GM12878 (cell line): ENCODE measurements around the gene NOXA1. TPM values are rescaled to one million over a fixed set of nuclear protein-coding genes. Genes with fewer than 3 reads are reported as not detected.

Experiments
- ATAC-seq: fragments of 200-7000 bp; cut with Tn5 transposase; 3 replicates; pipeline ENCODE4 v1.9.1; 2020; ENCODE audit warnings: mild to moderate bottlenecking, moderate library complexity
- BruUV-seq: library from RNA; stranded (reverse); fragments of 400-500 nt; replicated peaks from 2 replicates; lab custom pipeline; 2021; lab: Mats Ljungman, UMichigan
- CTCF ChIA-PET: fragments of 300-600 bp; sonication (Branson Sonifier 250); formaldehyde crosslinking; extraction: SDS; loops from one replicate; lab custom pipeline; 2021; ENCODE audit warnings: inconsistent platforms; lab: Yijun Ruan, JAX
- POLR2A ChIA-PET: fragments of 350-600 bp; formaldehyde crosslinking; extraction: SDS; loops from one replicate; lab custom pipeline; 2021; ENCODE audit warnings: inconsistent platforms; lab: Charles Lee
- RAD21 ChIA-PET: fragments of 300-600 bp; sonication (Branson Sonifier 250); formaldehyde crosslinking; loops from one replicate; lab custom pipeline; 2023; ENCODE audit warnings: antibody characterized with exemption; ENCODE audit not compliant: unreplicated experiment; lab: Charles Lee
- SMC1A ChIA-PET: fragments of 300-600 bp; sonication (Branson Sonifier 250); formaldehyde crosslinking; loops from one replicate; lab custom pipeline; 2023; ENCODE audit not compliant: unreplicated experiment, uncharacterized antibody; lab: Charles Lee
- DNase-seq: peaks from one replicate; pipeline ENCODE4 v3.0.0-alpha.2; 2011; ENCODE audit warnings: low read depth, low spot score
- FAIRE-seq: peaks from 3 replicates; lab custom pipeline; 2011; peaks lifted over from hg19 to GRCh38; lab: Jason Lieb, UNC
- H2AFZ ChIP-seq: 2 replicates; pipeline ENCODE4 v1.6.0; 2011; ENCODE audit warnings: low read depth, low read length, control low read depth; ENCODE audit not compliant: control insufficient read depth
- H3K27ac ChIP-seq: 2 replicates; pipeline ENCODE4 v1.5.1; 2011; ENCODE audit warnings: control low read depth; ENCODE audit not compliant: control insufficient read depth, insufficient read depth
- H3K27me3 ChIP-seq, 2 experiments: replicated peaks in 1 of 2; 2 replicates each; pipeline versions ENCODE4 v1.6.0 to v1.6.1; 2011; ENCODE audit warnings: low read length in 1 of 2; ENCODE audit not compliant: control insufficient read depth in 2 of 2, insufficient read depth in 2 of 2
- H3K36me3 ChIP-seq, 2 experiments: 2 replicates each; pipeline ENCODE4 v1.5.1; 2011; ENCODE audit warnings: low read length in 1 of 2; ENCODE audit not compliant: control insufficient read depth in 2 of 2, insufficient read depth in 2 of 2
- H3K4me1 ChIP-seq: 2 replicates; pipeline ENCODE4 v1.6.1; 2011; ENCODE audit warnings: mild to moderate bottlenecking, low read length, moderate library complexity, mixed read lengths; ENCODE audit not compliant: control insufficient read depth, insufficient read depth
- H3K4me2 ChIP-seq: 2 replicates; pipeline ENCODE4 v1.6.0; 2011; ENCODE audit warnings: control low read depth; ENCODE audit not compliant: control insufficient read depth, insufficient read depth
- H3K4me3 ChIP-seq: fragments of 200-600 bp; sonication (generic); 2 replicates; pipeline ENCODE4 v1.5.1; 2016
- H3K79me2 ChIP-seq: 2 replicates; pipeline ENCODE4 v1.6.0; 2011; ENCODE audit warnings: low read length; ENCODE audit not compliant: control insufficient read depth, insufficient read depth
- H3K9ac ChIP-seq: 2 replicates; pipeline ENCODE4 v1.8.0; 2011; ENCODE audit warnings: low read length, control low read depth, mixed read lengths; ENCODE audit not compliant: control insufficient read depth, insufficient read depth
- H3K9me3 ChIP-seq: replicated peaks from 3 replicates; pipeline ENCODE4 v1.5.1; 2011; ENCODE audit warnings: mild to moderate bottlenecking, low read length; ENCODE audit not compliant: control insufficient read depth, insufficient read depth
- H4K20me1 ChIP-seq: 2 replicates; pipeline ENCODE4 v1.6.0; 2011; ENCODE audit not compliant: control insufficient read depth, insufficient read depth
- BHLHE40 ChIP-seq, 2 experiments: fragments of 450-650 bp in 1 of 2; IDR thresholded peaks; 2 replicates each; pipeline ENCODE4 v1.6.1; 2011 to 2017; ENCODE audit warnings: low read depth in 2 of 2, borderline replicate concordance in 1 of 2, improper control_type of control experiment in 1 of 2, low read length in 1 of 2, mild to moderate bottlenecking in 1 of 2
- CBX3 ChIP-seq: fragments of 200-600 bp; sonication (generic); IDR thresholded peaks from 2 replicates; pipeline ENCODE4 v1.6.1; 2016; ENCODE audit warnings: low read depth, borderline replicate concordance
- CREB1 ChIP-seq: IDR thresholded peaks from 2 replicates; pipeline ENCODE4 v1.6.1; 2012; ENCODE audit warnings: low read depth, mild to moderate bottlenecking, inconsistent platforms
- EED ChIP-seq: sonication (generic); IDR thresholded peaks from 2 replicates; pipeline ENCODE4 v1.6.1; 2016; ENCODE audit warnings: antibody characterized with exemption, low read depth
- EGR1 ChIP-seq, 2 experiments: IDR thresholded peaks; 1 replicate in 1 of 2; 2 replicates in 1 of 2; pipeline ENCODE4 v1.6.1; 2011 to 2012; ENCODE audit warnings: low read depth in 2 of 2, low read length in 2 of 2, borderline replicate concordance in 1 of 2, mild to moderate bottlenecking in 1 of 2, moderate library complexity in 1 of 2
- GATAD2B ChIP-seq: fragments of 450-650 bp; conservative IDR thresholded peaks from 2 replicates; pipeline ENCODE4 v1.6.1; 2017; ENCODE audit warnings: low read depth, mild to moderate bottlenecking, moderate library complexity
- IKZF1 ChIP-seq: fragments of 450-650 bp; conservative IDR thresholded peaks from 2 replicates; pipeline ENCODE4 v1.6.1; 2017; ENCODE audit warnings: antibody characterized with exemption, mild to moderate bottlenecking
- MTA2 ChIP-seq: fragments of 450-650 bp; IDR thresholded peaks from 2 replicates; pipeline ENCODE4 v1.6.1; 2016; ENCODE audit warnings: low read depth, mild to moderate bottlenecking, moderate library complexity
- MXI1 ChIP-seq: fragments of 150-350 bp; IDR thresholded peaks from 2 replicates; pipeline ENCODE4 v1.6.1; 2011; ENCODE audit warnings: low read depth, mild to moderate bottlenecking, inconsistent platforms, low read length, improper control_type of control experiment
- NFIC ChIP-seq: IDR thresholded peaks from 2 replicates; pipeline ENCODE4 v1.6.1; 2012; ENCODE audit warnings: low read depth, mild to moderate bottlenecking, inconsistent platforms, low read length, moderate library complexity
- NR2C2 ChIP-seq: IDR thresholded peaks from 2 replicates; pipeline ENCODE4 v1.6.1; 2011; ENCODE audit warnings: borderline replicate concordance, low read depth; ENCODE audit not compliant: control insufficient read depth, insufficient read length
- NR2F1 ChIP-seq: fragments of 450-650 bp; conservative IDR thresholded peaks from 2 replicates; pipeline ENCODE4 v1.6.1; 2017; ENCODE audit warnings: mild to moderate bottlenecking
- PML ChIP-seq: IDR thresholded peaks from 2 replicates; pipeline ENCODE4 v1.6.1; 2012; ENCODE audit warnings: low read length, inconsistent platforms
- POU2F2 ChIP-seq: IDR thresholded peaks from 3 replicates; pipeline ENCODE4 v1.6.1; 2011; ENCODE audit warnings: low read depth, mild to moderate bottlenecking, low read length, borderline replicate concordance
- PRDM15 ChIP-seq: fragments of 450-650 bp; formaldehyde crosslinking; IDR thresholded peaks from 2 replicates; pipeline ENCODE4 v1.4.0; 2020; ENCODE audit warnings: mild to moderate bottlenecking, moderate library complexity
- RFX5 ChIP-seq: IDR thresholded peaks from 2 replicates; pipeline ENCODE4 v1.6.1; 2011; ENCODE audit warnings: low read depth, low read length, improper control_type of control experiment
- STAT1 ChIP-seq: fragments of 450-650 bp; conservative IDR thresholded peaks from 2 replicates; pipeline ENCODE4 v1.6.1; 2014; ENCODE audit warnings: antibody characterized with exemption, mild to moderate bottlenecking
- USF1 ChIP-seq: IDR thresholded peaks from 2 replicates; pipeline ENCODE4 v1.6.1; 2011; ENCODE audit warnings: borderline replicate concordance, low read depth, mild to moderate bottlenecking, moderate library complexity, mixed read lengths, low read length; ENCODE audit not compliant: insufficient read depth; ENCODE audit errors: extremely low read length
- WRNIP1 ChIP-seq: IDR thresholded peaks from 2 replicates; pipeline ENCODE4 v1.6.1; 2011; ENCODE audit warnings: low read depth, low read length, improper control_type of control experiment, borderline replicate concordance
- ZZZ3 ChIP-seq: IDR thresholded peaks from 2 replicates; pipeline ENCODE4 v1.6.1; 2011; ENCODE audit warnings: low read depth; ENCODE audit not compliant: control insufficient read depth, insufficient read length
- WGBS: methylation state at CpG from one replicate; pipeline ENCODE4 v1.1.6; 2016; ENCODE audit warnings: low lambda C conversion rate; ENCODE audit not compliant: insufficient replicate concordance, insufficient coverage; ENCODE audit errors: missing lambda C conversion rate; 5-methylcytosine and 5-hydroxymethylcytosine counted together
- in situ Hi-C: fragments of 300-500 bp; cut with MboI; formaldehyde crosslinking; loops from 9 replicates; pipeline ENCODE4 v1.14.3; 2018; ENCODE audit warnings: mixed read lengths
- intact Hi-C: fragments of 100-400 bp; cut with micrococcal nuclease; formaldehyde crosslinking; loops from one replicate; pipeline ENCODE4 v1.14.2; 2022; ENCODE audit not compliant: unreplicated experiment
- polyA plus RNA-seq, 11 experiments: library from polyadenylated mRNA; depleted of rRNA in 4 of 11; unstranded in 6 of 11; stranded (reverse) in 5 of 11; fragments of >200 nt; fragmentation: Nextera tagmentation in 4 of 11; fragmentation: Illumina TruSeq in 1 of 11; extraction: Ambion mirVana in 4 of 11; extraction: Trizol in 1 of 11; gene quantifications; 1 replicate in 1 of 11; 2 replicates in 10 of 11; pipeline versions ENCODE4 v1.2.1 to v1.2.3, GENCODE V29; 2011 to 2016; ENCODE audit warnings: inconsistent platforms in 2 of 11, missing spikeins in 2 of 11, low read depth in 1 of 11
- total RNA-seq, 4 experiments: library from RNA; depleted of rRNA in 3 of 4; stranded (reverse); fragments of >200 nt in 3 of 4; fragmentation: Illumina TruSeq in 1 of 4; extraction: Trizol in 1 of 4; gene quantifications; 2 replicates each; pipeline versions ENCODE4 v1.2.1 to v1.2.3, GENCODE V29; 2013 to 2021

The NOXA1 gene
- total and polyA plus RNA-seq, 10 of the 15 experiments (the other 5 are each of a cell fraction or from before 2014, with no cell fraction given) = 0.08 to 0.20 TPM; not detected in 8

GRCh38 chr9:137441289-137441934 lies 18.2 kb downstream of the NOXA1 start, which contains the start of gene ENTPD8:
TSS of gene ENTPD8 (minus strand) at chr9:137441357. CDS start at chr9:137438285, 3,072 bp downstream.
- Histone ChIP-seq H4K20me1 (no peaks in the 10 kb centered on the region), H3K36me3 (no peaks in the 10 kb centered on the region), H3K9ac (no peak within 1 kb of the TSS), H3K79me2 (no peaks in the 10 kb centered on the region), H3K9me3 (no peaks in the 10 kb centered on the region), H2AFZ (no peak within 1 kb of the TSS), H3K4me1 (peaks cover 8% of the 10 kb centered on the region), H3K27ac (no peak within 1 kb of the TSS), H3K4me3 (no peak within 1 kb of the TSS), H3K4me2 (0 out of 2 replicates have a peak within 1 kb of the TSS, but pooled peaks have one; percentile 55), H3K27me3 (no peaks in the 10 kb centered on the region)
- intact Hi-C loops = no loop called here
- FAIRE-seq = no peak
- DNase-seq = no peak
- ChIA-PET CTCF (interaction anchor here (0.5 to 3.0 kb wide), 4 partner anchors 17 to 139 kb away, joined by 3 to 16 read pairs (median 7); partner anchors contain the start of genes EXD3, NOXA1 and NRARP), RAD21 (no interaction called here), SMC1A (interaction anchor here (0.7 kb wide), 1 partner anchor 148 kb away, joined by 3 read pairs; no protein-coding TSS in a partner anchor), POLR2A (interaction anchor here (0.5 kb wide), 1 partner anchor 69 kb away, joined by 3 read pairs; no protein-coding TSS in a partner anchor)
- 12% methylated on average over 29 of the region's 62 CpGs for WGBS
- in situ Hi-C loops = no loop called here
- ATAC-seq = peak; percentile 61
- BruUV-seq = no TSS peak
- no peak for TF ChIP-seq EGR1 (IDR thresholded peaks at IDR 0.05; ENCODE audit: borderline replicate concordance in 1 of 2, low read depth in 2 of 2, low read length in 2 of 2)
- TF ChIP-seq BHLHE40 (IDR thresholded peaks at IDR 0.05; ENCODE audit: borderline replicate concordance in 1 of 2, low read depth in 2 of 2, low read length in 1 of 2) = peak in 1 of 2 experiments; percentile 50; a peak in 1 of 4 replicates
- no peak for TF ChIP-seq WRNIP1
- TF ChIP-seq POU2F2 = no peak
- TF ChIP-seq GATAD2B = peak; percentile 57; the same call in 1 of the 2 replicates
- TF ChIP-seq MXI1 = no peak
- no peak for TF ChIP-seq CREB1
- no peak for TF ChIP-seq MTA2
- peak; percentile 15 for TF ChIP-seq USF1
- TF ChIP-seq PRDM15 = no peak
- TF ChIP-seq NR2F1 = peak; percentile 56; the same call in 1 of the 2 replicates
- TF ChIP-seq CBX3 = no peak
- TF ChIP-seq PML = no peak
- no peak for TF ChIP-seq ZZZ3
- TF ChIP-seq NFIC = no peak
- no peak for TF ChIP-seq NR2C2
- no peak for TF ChIP-seq RFX5
- no peak for TF ChIP-seq STAT1
- TF ChIP-seq IKZF1 = 0 out of 2 replicates have a peak, but pooled peaks have one; percentile 13
- no peak for TF ChIP-seq EED
